ENCODE measurements around the gene HDLBP.

HDLBP gene

DNA sequence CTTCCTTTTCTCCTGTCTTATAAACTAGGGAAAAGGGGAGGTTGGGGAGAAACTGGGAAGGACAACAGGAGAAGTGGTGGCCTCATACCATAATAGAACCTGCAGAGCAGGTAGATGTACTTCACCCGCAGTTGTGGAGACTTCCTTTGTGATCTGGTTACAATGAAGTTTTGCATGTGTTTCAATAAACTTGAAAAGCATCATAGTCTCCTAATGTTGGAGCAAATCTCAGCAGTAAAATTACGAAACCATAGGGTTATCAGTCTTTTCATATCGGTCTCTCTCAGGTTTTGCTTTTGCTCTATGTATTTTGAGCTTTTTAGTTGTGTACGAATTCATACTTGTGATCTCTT lies 96.5 kb downstream of the HDLBP start:
- TF ChIP-seq ZNF8 (CRISPR knock-in tag; IDR thresholded peaks at IDR 0.05), result no peak
- no peak for TF ChIP-seq BACH2 (CRISPR knock-in tag; IDR thresholded peaks at IDR 0.05; ENCODE audit: borderline replicate concordance)
- no peak for TF ChIP-seq ZNF565 (CRISPR knock-in tag; conservative IDR thresholded peaks at IDR 0.05; ENCODE audit: low read depth)
- TF ChIP-seq RARB (CRISPR knock-in tag; IDR thresholded peaks at IDR 0.05), result no peak
- TF ChIP-seq PPARA (CRISPR knock-in tag; IDR thresholded peaks at IDR 0.05; ENCODE audit: borderline replicate concordance), result no peak
- TF ChIP-seq CSDC2 (CRISPR knock-in tag; IDR thresholded peaks at IDR 0.05), result no peak
- TF ChIP-seq ESRRG (CRISPR knock-in tag; IDR thresholded peaks at IDR 0.05), result no peak
- TF ChIP-seq, protein P1, sequence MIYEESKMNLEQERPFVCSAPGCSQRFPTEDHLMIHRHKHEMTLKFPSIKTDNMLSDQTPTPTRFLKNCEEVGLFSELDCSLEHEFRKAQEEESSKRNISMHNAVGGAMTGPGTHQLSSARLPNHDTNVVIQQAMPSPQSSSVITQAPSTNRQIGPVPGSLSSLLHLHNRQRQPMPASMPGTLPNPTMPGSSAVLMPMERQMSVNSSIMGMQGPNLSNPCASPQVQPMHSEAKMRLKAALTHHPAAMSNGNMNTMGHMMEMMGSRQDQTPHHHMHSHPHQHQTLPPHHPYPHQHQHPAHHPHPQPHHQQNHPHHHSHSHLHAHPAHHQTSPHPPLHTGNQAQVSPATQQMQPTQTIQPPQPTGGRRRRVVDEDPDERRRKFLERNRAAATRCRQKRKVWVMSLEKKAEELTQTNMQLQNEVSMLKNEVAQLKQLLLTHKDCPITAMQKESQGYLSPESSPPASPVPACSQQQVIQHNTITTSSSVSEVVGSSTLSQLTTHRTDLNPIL (CRISPR knock-in tag; IDR thresholded peaks at IDR 0.05; ENCODE audit: low read depth), result no peak
- TF ChIP-seq ZFP3 (CRISPR knock-in tag; IDR thresholded peaks at IDR 0.05), result no peak
- TF ChIP-seq, protein P2, sequence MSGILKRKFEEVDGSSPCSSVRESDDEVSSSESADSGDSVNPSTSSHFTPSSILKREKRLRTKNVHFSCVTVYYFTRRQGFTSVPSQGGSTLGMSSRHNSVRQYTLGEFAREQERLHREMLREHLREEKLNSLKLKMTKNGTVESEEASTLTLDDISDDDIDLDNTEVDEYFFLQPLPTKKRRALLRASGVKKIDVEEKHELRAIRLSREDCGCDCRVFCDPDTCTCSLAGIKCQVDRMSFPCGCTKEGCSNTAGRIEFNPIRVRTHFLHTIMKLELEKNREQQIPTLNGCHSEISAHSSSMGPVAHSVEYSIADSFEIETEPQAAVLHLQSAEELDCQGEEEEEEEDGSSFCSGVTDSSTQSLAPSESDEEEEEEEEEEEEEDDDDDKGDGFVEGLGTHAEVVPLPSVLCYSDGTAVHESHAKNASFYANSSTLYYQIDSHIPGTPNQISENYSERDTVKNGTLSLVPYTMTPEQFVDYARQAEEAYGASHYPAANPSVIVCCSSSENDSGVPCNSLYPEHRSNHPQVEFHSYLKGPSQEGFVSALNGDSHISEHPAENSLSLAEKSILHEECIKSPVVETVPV (CRISPR knock-in tag; IDR thresholded peaks at IDR 0.05), result no peak
- ATAC-seq, result no peak

DNA sequence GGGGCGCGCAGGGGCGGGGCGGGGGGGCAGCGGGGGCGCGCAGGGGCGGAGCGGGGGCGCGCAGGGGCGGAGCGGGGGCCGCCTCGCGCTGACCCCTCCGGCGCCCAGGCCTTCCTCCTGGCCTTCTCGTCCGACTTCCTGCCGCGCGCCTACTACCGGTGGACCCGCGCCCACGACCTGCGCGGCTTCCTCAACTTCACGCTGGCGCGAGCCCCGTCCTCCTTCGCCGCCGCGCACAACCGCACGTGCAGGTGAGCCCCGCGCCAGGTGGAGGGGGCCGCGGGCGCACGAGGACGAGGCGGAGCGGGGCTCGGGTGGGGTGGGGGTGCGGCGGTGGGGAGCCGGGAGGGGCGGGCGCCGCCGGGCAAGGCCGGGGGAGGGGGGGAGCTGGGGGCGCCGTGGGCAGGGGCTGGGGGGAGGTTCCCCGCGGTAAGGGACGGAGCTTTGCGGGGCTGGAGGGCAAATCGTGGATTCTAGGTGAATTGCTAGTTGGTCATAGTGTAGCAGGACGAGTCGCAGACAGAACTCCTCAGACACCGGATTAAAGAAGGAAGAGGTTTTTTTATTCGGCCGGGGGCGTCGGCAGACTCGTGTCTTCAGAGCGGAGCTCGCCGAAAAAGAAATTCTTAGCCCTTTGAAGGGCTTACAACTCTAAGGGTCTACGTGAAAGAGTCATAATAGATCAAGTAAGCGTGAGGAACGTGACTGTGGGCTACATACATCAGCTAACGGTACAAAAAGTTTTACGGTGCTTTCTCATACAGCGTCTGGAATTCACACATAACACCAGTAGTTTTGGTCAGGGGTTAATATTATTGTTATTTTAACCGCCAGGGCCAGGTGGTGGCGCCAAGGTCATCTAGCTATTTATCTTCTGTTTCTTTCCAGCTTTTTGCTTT lies 97.1 kb downstream of the HDLBP start:
- peak; percentile 8; the same call in 1 of the 3 replicates for ATAC-seq
- TF ChIP-seq, protein P3, sequence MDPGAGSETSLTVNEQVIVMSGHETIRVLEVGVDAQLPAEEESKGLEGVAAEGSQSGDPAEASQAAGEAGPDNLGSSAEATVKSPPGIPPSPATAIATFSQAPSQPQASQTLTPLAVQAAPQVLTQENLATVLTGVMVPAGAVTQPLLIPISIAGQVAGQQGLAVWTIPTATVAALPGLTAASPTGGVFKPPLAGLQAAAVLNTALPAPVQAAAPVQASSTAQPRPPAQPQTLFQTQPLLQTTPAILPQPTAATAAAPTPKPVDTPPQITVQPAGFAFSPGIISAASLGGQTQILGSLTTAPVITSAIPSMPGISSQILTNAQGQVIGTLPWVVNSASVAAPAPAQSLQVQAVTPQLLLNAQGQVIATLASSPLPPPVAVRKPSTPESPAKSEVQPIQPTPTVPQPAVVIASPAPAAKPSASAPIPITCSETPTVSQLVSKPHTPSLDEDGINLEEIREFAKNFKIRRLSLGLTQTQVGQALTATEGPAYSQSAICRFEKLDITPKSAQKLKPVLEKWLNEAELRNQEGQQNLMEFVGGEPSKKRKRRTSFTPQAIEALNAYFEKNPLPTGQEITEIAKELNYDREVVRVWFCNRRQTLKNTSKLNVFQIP (CRISPR knock-in tag; IDR thresholded peaks at IDR 0.05; ENCODE audit: borderline replicate concordance, low read depth), result no peak
- TF ChIP-seq ISL1 (CRISPR knock-in tag; IDR thresholded peaks at IDR 0.05) (no peak), GLIS3 (CRISPR knock-in tag; IDR thresholded peaks at IDR 0.05) (no peak), OSR1 (CRISPR knock-in tag; IDR thresholded peaks at IDR 0.05) (no peak), PPARA (CRISPR knock-in tag; IDR thresholded peaks at IDR 0.05; ENCODE audit: borderline replicate concordance) (no peak), ZNF565 (CRISPR knock-in tag; conservative IDR thresholded peaks at IDR 0.05; ENCODE audit: low read depth) (no peak), ZNF70 (CRISPR knock-in tag; IDR thresholded peaks at IDR 0.05) (no peak), ARNTL (CRISPR knock-in tag; IDR thresholded peaks at IDR 0.05; ENCODE audit: borderline replicate concordance, low read depth) (no peak), TCF4 (CRISPR knock-in tag; IDR thresholded peaks at IDR 0.05; ENCODE audit: borderline replicate concordance) (no peak), ZFP30 (CRISPR knock-in tag; IDR thresholded peaks at IDR 0.05) (no peak)
- TF ChIP-seq, protein P2 (CRISPR knock-in tag; IDR thresholded peaks at IDR 0.05), result no peak

DNA sequence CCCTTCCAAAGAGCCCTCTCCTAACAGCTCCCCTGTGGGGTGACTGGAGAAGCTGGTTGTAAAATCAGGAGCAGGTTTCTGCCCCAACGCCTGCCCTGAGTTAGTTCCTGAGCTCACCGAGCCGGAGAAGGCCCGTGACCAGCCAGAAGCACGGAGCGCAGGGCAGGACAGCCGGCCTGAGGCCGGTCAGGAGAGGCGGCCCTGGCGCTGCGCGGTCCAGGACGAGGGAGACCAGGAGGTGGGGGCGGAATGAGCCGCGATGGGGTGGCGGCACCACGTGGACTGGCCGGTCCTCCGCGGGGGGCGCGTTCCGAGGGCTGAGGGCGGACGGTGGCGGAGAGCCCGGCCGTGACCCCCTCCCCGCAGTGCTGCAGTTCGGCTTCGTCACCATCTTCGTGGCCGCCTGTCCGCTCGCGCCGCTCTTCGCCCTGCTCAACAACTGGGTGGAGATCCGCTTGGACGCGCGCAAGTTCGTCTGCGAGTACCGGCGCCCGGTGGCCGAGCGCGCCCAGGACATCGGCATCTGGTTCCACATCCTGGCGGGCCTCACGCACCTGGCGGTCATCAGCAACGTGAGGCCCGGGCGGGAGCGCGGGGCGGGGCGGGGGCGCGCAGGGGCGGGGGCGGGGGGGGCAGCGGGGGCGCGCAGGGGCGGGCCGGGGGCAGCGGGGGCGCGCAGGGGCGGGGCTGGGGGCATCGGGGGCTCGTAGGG lies 98.0 kb downstream of the HDLBP start:
- no peak for TF ChIP-seq ZNF565 (CRISPR knock-in tag; conservative IDR thresholded peaks at IDR 0.05; ENCODE audit: low read depth)
- 0 out of 2 replicates have a peak, but pooled peaks have one; percentile 26 for TF ChIP-seq TCF4 (CRISPR knock-in tag; IDR thresholded peaks at IDR 0.05; ENCODE audit: borderline replicate concordance)
- peak; percentile 82 for ATAC-seq

DNA sequence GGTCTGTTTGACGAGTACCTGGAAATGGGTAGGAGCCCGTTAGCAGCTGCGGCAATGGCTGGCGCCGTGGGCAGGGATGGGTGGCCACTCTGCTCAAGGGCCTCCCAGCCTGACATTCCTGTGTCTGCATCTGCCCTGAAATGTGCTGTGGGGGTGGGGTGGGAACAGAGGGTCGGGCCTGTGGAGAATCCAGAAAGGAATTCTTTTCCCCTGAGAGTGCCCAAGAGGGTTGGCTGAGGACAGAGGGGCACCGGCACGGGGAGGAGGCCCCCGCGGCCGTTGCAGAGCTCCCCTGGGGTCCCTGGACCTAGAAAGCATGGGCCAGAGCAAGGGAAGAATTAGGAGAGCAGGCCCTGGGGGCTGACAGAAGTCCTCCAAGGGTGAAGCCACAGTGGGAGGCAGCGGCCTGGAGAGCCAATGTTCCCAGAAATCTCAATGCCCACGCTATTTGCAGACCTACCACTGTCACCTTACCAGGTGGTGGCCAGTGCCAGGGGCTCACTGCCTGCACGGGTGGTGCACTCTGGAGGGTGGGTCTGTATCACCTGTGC lies 99.2 kb downstream of the HDLBP start:
- ATAC-seq, result no peak; the same call in 2 of the 3 replicates
- TF ChIP-seq ZNF8 (CRISPR knock-in tag; IDR thresholded peaks at IDR 0.05) (no peak), BACH2 (CRISPR knock-in tag; IDR thresholded peaks at IDR 0.05; ENCODE audit: borderline replicate concordance) (no peak), ZNF70 (CRISPR knock-in tag; IDR thresholded peaks at IDR 0.05) (no peak), GLIS3 (CRISPR knock-in tag; IDR thresholded peaks at IDR 0.05) (no peak), ESRRG (CRISPR knock-in tag; IDR thresholded peaks at IDR 0.05) (no peak), TOX (CRISPR knock-in tag; IDR thresholded peaks at IDR 0.05; ENCODE audit: borderline replicate concordance) (no peak), ISL1 (CRISPR knock-in tag; IDR thresholded peaks at IDR 0.05) (no peak), RARB (CRISPR knock-in tag; IDR thresholded peaks at IDR 0.05) (no peak), SNAI2 (CRISPR knock-in tag; IDR thresholded peaks at IDR 0.05) (no peak), ARNTL (CRISPR knock-in tag; IDR thresholded peaks at IDR 0.05; ENCODE audit: borderline replicate concordance, low read depth) (no peak), ZFP30 (CRISPR knock-in tag; IDR thresholded peaks at IDR 0.05) (no peak), ZC3H10 (CRISPR knock-in tag; IDR thresholded peaks at IDR 0.05) (no peak)
- TF ChIP-seq, protein P2 (CRISPR knock-in tag; IDR thresholded peaks at IDR 0.05), result no peak
- TF ChIP-seq, protein P4, sequence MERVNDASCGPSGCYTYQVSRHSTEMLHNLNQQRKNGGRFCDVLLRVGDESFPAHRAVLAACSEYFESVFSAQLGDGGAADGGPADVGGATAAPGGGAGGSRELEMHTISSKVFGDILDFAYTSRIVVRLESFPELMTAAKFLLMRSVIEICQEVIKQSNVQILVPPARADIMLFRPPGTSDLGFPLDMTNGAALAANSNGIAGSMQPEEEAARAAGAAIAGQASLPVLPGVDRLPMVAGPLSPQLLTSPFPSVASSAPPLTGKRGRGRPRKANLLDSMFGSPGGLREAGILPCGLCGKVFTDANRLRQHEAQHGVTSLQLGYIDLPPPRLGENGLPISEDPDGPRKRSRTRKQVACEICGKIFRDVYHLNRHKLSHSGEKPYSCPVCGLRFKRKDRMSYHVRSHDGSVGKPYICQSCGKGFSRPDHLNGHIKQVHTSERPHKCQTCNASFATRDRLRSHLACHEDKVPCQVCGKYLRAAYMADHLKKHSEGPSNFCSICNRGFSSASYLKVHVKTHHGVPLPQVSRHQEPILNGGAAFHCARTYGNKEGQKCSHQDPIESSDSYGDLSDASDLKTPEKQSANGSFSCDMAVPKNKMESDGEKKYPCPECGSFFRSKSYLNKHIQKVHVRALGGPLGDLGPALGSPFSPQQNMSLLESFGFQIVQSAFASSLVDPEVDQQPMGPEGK (CRISPR knock-in tag; IDR thresholded peaks at IDR 0.05; ENCODE audit: borderline replicate concordance), result no peak
- TF ChIP-seq, protein P1 (CRISPR knock-in tag; IDR thresholded peaks at IDR 0.05; ENCODE audit: low read depth), result no peak
